GM12891 (cell line): ENCODE measurements around the gene HBP1.

Experiments
- PAX5 ChIP-seq: IDR thresholded peaks from 2 replicates; pipeline ENCODE4 v1.6.1; 2011; ENCODE audit warnings: low read length, moderate library complexity, mild to moderate bottlenecking; ENCODE audit not compliant: insufficient read depth, severe bottlenecking
- POLR2A ChIP-seq: IDR thresholded peaks from 2 replicates; pipeline ENCODE4 v1.6.1; 2011; ENCODE audit warnings: low read depth, low read length, control low read depth
- POLR2AphosphoS5 ChIP-seq: IDR thresholded peaks from 2 replicates; pipeline ENCODE4 v1.6.1; 2011; ENCODE audit warnings: low read depth, low read length, control low read depth
- TAF1 ChIP-seq: IDR thresholded peaks from 2 replicates; pipeline ENCODE4 v1.6.1; 2011; ENCODE audit warnings: low read depth, low read length, control low read depth

- TF ChIP-seq POLR2AphosphoS5 (no peak), POLR2A (no peak), TAF1 (no peak), PAX5 (no peak)
Measured at GRCh38 chr7:107203607-107204006, 34.8 kb downstream of the HBP1 start.
